GM23248 (cell line): ENCODE results near the gene FILIP1L.

Experiments
- EZH2 ChIP-seq: fragments of 200-600 bp; sonication (generic); IDR thresholded peaks from 2 replicates; pipeline ENCODE4 v1.6.1; 2018; ENCODE audit warnings: antibody characterized with exemption, mild to moderate bottlenecking; ENCODE audit not compliant: insufficient read depth, poor library complexity, severe bottlenecking
- EZH2phosphoT487 ChIP-seq: fragments of 200-600 bp; sonication (generic); IDR thresholded peaks from 2 replicates; pipeline ENCODE4 v1.6.1; 2018; ENCODE audit warnings: antibody characterized with exemption, moderate library complexity, mild to moderate bottlenecking, low read depth; ENCODE audit not compliant: insufficient read depth

GRCh38 chr3:99805160-99805559, 309.1 kb downstream of the FILIP1L start:
- TF ChIP-seq EZH2phosphoT487 (no peak), EZH2 (no peak)
